Superior temporal gyrus (tissue), 1 donor: ENCODE results near the gene MAPK8IP3.
"Not testable (repeated sequence)": the region's sequence is repeated elsewhere in the genome, so short reads cannot be mapped to it uniquely, and the experiment has no call there.

Experiments
- DNase-seq: peaks from one replicate; pipeline ENCODE4 v3.0.0-alpha.2; 2016; ENCODE audit errors: extremely low spot score

The MAPK8IP3 gene

DNA sequence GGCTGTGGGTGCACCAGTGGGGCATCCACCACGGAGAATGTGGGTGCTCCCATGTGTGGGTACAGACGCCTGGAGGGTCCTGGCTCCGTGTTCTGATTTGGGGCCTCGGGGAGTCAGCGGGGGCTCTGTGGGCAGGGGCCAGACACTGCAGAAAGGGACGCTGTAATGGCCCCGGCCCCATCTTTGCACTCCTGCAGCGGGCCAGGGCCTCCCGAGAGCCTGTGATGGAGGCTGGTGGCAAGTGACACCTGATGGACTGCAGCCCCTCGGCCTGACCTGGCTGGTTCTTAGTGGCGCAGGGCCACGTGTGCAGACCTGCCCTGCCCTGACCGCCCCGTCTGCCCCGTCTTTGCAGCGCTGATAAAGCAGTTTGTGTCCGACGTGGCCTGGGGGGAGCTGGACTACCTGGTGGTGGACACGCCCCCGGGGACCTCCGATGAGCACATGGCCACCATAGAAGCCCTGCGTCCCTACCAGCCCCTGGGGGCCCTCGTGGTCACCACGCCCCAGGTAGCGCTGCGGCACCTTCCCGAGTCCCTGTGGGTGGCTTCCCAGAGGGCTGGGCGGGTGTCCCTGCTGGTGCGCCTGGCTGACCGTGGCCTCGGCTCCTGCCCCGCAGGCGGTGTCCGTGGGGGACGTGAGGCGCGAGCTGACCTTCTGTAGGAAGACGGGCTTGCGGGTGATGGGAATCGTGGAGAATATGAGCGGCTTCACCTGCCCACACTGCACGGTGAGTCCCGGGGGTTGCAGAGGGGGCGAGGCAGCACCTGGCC, 81.5 kb downstream of the MAPK8IP3 start:
- DNase-seq, result no peak

DNA sequence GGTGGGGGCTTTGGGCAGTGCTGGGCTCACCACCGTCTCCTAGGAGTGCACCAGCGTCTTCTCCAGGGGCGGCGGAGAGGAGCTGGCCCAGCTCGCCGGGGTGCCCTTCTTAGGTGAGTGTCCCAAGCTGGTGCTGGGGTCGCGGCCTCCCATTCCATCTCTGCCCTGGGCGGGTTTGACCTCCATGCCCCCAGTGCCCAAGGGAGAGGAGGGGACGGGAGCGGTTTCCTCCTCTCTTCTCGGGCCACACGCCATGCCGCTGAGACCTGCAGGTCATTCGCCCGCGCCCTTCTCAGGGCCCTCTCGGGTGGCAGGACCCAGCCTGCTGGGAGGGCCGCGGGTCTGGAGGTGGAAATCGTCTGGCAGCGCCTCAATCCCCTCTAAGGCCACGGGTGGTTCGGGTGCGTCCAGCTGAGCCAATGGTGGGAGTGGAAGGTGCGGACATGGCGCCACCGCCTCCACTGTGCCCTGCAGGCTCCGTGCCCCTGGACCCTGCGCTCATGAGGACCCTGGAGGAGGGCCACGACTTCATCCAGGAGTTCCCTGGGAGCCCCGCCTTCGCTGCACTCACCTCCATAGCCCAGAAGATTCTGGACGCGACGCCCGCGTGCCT, 82.2 kb downstream of the MAPK8IP3 start:
- DNase-seq, result no peak

DNA sequence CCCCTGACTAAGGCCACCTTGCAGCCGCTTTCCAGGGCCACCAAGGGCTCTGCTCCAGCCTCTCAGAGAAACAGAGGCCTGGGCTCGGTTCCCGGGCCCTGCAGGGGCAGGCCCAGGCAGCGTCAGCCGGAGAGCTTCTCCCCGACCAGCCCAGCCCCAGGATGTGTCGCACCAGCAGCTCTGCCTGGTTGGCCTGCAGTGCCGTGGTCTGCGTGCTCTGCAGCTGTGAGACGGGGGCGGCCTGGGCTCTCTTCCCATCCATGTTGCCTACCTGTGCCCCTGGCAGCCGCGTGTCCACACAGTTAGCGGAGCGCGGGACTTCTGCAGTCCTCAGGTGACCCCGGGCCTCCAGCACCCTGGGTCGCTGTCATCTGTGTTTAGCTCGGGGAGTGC, 82.7 kb downstream of the MAPK8IP3 start:
- DNase-seq, result no peak

DNA sequence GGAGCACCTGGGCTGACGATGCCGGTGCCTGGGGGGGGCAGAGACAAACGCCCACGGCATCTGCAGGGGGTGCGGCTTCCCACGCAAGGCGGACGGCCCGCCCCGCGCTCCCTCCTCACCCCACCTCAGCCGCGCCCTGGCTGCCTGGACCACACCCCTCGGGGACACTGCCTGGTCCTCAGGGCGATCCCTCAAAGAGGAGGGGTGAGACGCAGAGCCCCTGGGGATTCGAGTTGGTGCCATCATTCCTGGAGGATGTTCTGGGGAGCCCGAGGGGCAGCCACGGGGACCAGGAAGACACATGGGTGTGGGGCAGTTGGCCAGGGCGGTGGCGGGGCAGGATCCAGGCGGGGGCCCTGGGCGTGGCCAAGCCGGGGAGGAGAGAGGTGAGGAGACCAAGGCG, 83.6 kb downstream of the MAPK8IP3 start:
- no peak for DNase-seq

DNA sequence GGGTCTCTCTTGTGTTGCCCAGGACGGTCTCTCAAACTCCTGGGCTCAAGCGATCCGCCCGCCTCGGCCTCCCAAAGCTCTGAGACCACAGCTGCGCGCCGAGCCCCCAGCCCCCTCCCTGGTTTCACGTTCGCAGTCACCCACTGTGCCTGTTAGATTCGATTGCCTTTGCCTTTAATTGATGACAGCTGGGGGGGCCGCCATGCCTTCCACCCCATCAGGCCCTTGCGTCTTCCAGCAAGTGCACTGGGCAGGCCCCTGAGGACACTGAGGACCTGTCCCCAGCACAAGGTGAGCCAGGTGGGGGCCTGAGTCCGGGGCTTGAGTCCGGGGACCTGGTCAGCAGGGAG, 84.2 kb downstream of the MAPK8IP3 start:
- DNase-seq, result no peak

DNA sequence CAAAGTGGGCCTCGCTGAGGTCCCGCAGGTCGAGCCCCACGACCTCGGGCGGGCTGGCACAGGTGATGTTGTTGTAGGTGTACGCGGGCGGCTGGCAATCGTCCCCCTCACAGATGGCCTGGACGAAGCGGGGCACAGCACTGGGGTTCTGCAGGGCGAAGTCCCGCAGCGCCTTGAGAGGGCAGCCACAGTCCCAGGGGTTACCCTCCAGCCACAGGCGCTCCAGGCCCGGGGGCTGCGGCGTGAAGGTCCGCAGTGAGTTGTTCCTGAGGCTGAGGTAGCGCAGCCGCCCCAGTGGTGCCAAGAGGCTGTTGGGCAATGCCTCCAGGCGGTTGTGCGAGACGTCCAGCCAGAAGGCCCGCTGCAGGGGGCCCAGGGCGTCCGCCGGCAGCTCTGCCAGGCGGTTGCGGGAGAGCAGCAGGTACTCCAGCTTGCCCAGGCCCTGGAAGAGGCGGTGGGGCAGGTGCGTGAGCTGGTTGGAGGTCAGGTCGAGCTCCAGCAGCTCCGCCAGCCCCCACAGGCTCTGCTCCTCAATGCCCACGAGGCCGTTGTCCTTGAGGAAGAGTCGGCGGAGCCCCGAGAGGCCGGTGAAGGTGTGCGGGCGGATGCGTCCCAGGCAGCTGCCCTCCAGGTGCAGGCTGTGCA, 84.7 kb downstream of the MAPK8IP3 start:
- DNase-seq, result no peak

DNA sequence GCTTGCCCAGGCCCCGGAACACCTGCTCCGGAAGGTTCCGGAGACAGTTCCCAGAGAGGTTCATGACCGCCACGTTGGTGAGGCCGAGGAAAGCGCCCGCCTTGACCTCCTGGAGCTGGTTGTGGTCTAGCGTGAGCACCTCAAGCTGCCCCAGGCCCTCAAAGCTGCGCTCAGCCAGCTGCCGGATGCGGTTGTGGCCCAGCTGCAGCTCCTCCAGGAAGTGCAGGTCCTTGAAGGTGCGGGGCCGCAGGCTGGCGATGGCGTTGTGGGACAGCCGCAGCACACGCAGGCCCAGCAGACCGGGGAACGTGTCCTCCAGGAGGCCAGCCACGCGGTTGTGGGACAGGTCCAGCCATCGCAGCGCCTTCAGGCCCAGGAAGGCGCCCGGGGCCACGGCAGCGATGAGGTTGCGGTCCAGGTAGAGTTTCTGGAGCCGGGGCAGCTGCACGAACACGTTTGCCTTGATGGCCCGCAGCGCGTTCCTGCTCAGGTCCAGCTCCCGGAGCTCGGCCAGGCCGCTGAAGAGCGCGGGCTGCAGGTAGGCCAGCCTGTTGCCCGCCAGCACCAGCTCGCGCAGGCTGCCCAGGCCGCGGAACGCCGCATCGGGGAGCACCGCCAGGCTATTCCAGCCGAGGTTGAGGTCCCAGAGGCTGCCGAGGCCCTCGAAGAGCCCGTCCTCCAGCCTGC, 85.4 kb downstream of the MAPK8IP3 start:
- no peak for DNase-seq

DNA sequence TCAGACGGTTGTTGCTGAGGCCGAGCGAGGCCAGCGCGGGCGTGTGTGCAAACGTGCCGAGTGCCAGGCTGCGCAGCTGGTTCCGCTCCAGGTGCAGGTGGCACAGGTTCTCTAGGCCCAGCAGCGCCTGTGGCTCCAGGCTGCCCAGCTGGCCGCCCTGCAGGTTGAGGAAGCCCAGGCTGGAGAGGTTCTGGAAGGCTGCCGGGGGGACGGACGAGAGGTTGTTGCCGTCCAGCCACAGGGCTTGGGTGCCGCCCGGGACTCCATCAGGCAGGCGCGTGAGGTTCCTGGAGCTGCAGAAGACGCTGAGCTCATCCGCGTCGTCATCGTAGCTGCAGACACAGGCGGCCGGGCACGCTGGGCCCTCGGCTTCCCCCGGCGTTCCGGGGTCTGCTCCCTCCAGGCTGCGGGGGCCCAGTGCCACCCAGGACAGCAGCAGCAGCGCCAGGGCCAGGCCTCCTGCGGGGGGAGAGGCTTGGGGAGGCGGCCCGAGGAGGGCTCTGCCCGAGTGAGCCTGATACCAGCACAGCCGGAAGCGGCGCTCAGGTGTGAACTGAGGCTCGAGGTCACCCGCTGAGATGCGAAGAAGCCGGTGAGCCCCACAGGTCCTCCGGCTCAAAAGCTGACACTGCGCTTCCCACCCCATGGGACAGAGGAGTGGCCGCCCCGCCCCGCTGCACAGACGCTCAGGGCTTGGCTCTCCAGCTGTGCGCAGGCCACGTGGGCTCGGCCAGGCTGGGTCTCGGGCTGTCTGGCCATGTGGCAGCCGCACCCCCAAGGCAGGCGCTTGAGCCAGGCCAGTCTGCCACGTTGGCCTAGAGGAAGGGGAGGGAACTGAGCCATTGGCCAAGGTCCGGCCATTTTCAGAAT, 86.2 kb downstream of the MAPK8IP3 start:
- no peak for DNase-seq

DNA sequence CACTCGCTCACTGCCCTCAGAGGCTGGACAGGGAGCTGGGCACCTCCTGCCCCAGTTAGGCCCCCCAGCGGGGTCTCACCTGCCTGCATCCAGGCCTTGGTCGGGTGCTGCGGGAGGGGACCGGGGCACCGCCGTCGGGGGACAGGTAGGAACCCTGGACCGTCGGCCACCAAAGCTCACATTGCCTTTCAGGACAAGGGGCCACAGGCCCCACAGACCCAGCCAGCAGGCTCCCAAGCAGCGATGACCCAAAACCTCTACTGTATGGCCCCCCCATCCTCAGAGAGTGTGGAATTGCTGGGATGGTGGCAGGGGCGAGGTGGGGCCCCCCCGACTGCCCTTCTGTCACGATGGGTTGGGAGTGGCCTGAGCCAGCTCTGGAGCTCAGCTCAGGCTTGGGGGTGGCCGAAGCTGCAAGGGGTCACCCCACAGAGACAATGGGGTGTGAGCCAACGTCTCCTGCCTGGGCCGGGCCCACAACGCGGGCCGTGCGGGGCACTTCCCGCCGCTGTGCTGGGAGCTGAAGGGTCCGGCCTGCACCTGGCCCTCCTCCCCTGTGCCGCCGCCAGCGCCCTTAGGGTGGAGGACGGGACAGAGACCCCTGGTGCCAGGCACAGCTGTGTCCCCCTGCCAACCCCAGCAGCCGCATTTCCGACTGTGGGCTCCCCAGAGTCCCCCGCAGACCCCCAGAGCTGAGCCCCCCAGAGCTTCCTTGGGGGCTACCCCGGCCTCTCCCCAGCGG, 87.0 kb downstream of the MAPK8IP3 start:
- no peak for DNase-seq

DNA sequence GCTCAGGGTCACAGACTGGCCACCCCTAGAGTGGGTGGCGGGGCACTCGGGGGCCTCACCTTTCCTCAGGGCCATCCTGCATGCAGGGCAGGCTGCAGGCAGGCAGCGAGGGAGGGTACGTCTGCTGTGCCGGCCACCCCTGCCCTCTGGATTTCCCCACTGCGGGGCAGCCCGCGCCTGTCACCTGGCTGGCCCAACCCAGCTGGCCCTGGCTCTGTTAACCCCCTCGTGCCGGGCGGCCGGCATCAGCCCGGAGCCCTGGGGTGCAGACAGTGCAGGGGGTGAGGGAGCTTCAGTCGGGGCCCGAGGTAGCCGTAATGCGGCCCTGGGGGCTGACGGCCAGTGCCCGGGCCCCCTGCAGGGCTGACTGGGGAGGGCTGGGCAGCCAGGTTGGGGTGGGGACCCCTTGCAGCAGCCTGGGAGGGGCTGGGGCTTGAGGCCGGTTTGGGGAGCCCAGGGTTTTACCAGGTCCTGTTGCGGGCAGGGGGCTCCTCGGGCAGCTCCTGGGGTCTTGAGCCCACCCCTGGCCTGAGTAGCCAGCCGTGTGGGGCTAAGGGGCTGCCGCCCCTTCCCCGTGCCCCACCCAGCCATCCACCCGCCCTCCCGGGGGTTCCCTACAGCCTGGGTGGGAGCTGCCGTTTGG, 87.7 kb downstream of the MAPK8IP3 start, which contains the start of gene IGFALS:
TSS of gene IGFALS (minus strand) at position 128 of the 643 bp plus-strand sequence. CDS start at position 75, 53 bp downstream.
- DNase-seq, result no peak

DNA sequence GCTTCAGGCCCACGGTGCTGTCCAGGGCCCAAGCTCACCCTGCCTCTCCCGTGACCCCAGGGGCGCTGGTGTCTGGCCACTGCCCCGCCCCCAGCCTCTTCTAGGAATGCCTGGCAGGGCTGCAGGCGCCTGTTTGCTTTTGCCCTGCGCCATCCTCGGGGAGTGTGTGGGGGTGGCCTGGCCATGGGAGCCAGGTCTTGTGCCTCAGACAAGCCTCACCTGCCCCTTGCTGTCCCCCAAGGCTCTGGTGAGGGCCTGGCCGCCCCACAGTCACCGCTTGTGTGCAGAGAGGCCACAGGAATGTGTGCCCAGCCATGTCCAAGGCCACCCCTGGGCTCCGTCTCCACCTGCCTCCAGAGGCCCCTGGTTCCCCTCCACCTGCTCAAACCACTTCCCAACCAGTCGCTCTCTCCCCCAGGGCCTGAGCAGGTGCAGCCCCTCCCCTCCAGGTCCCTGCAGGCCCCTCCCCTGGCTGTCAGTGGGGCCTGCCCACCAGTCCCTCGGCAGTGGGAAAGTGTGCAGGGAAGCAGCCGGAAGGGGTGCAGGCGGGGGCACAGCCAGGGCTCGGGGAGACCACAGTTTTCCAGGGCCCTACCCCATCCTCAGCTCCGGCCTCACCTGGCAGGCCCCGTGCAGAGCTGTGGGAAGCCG, 88.4 kb downstream of the MAPK8IP3 start:
- DNase-seq, result no peak

DNA sequence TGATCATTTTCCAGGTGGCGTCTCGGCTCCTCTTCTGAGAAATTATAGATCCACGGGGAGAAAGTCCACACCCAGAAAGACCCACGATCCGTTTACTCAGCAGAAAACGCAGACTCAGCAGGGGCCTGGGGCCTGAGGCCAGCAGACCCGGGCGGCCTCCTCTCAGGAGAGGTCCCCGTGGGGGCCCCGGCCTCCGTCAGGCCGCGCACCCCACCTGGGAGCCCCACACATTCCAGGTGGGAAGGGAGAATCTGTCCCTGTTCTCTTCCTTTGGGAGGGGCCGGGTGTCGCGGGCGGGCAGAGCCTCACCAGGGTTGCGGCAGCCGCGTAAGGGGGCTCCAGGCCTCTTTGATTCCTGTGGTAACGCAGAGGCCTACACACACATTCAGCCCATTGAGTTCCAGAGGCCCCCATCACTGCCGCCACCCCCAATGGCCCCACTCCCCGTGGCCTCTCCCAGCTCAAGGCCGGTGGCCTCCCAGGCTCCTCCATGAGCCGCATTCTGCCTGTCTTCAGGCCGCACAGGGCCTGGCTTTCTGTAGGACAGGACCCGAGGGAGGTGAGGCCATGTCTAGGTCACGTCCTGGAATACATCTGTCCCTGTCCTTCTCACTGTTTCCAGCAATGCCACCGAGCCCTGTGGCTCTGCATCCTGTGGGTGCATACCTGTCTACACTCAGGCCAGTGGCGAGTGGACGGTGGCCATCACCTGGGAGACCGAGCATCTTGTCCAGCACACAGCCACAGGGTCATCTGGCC, 89.1 kb downstream of the MAPK8IP3 start:
- no peak for DNase-seq

DNA sequence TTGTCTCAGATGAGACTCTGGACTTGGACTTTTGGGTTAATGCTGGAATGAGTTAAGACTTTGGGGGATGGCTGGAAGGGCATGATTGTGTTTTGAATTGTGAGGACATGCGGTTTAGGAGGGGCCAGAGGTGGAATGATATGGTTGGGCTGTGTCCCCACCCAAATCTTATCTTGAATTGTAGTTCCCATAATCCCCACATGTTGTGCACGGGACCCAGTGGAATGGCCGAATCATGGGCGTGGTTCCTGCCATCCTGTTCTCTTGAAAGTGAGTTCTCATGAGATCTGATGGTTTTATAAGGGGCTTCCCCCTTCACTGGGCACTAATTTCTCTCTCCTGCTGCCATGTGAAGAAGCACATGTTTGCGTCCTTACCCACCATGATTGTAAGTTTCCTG, 93.3 kb downstream of the MAPK8IP3 start:
- not testable (repeated sequence) for DNase-seq

DNA sequence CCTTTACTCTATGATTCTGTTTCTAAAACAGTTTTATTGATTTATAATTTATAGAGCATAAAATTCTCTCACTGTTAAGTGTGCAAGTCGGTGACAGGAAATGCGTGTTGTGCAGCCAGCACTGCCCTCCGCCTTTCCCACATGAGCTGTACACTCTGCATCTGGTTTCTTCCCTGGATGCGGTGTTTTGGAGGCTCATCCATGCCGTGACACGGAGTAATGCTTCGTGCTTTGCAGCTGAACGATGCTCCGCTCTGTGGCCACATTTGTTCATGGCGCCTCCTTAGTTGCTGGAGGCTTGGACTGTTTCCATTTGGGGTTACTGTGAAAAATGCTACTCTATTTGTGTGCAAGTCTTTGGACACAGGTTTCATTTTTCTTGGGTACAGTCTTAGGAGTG, 94.7 kb downstream of the MAPK8IP3 start:
- DNase-seq, result no peak

DNA sequence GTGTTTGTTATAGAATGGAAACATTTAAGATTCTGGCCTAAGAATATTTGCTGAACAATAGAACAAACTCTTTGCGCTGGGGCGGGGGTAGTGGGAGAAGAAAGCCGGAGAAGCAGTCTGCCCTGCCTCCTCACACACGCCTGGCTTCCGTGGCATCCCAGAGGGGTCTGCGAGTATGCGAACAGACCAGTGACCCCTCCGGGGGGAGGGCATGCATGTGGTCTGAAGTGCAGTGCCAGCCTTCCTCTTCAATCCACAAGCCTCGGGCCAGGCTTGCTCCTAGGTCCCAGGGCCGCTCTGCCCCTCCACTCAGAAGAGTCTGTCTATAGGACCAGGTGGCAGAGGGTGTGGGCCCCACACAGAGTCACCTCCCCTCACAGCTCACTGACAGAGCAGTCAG, 101.6 kb downstream of the MAPK8IP3 start:
- DNase-seq, result no peak

DNA sequence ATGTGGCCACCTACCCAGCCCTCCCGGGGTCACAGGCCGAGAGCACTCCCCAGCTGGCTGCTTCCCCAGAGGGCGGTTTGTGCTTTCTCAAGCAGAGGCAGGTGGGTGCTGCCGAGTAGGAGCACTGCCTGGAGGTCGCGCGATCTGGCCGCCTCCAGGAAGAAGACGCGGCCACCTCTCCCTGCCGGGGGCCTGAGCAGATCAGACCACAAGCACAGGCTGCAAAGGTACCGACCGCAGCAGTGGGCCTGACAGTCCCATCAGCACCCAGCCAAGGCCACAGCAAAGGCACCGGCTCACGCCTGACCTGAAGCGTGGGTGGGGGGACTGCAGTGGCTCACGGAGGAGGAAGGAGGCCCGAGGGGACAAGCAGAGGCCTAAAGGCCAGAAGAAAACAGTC, 102.7 kb downstream of the MAPK8IP3 start:
- no peak for DNase-seq

DNA sequence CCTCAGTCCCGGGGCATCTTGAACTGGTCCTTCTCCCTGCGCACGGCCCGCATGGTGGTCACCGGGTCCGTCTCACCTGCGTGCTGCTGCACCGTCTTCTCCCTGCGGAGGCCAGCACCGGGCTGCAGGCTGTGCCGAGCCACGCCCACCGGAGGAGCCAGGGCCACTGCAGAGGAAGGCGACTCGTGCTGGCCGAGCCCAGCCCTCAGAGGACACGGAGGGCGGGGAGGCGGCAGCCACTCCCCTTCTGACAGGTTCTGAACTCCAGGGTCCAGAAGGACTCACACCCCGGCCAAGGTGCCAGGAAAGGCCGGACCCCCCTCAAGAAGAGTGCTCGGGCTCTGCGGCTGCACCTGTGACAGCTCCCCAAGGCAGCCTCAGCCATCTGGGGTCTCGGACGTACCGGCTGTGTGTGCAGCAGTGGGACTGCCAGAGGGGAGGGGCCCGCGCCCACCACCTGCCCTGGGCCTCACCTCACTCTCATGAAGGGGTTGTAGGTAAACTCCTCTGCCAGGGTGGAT, 103.3 kb downstream of the MAPK8IP3 start:
- no peak for DNase-seq

DNA sequence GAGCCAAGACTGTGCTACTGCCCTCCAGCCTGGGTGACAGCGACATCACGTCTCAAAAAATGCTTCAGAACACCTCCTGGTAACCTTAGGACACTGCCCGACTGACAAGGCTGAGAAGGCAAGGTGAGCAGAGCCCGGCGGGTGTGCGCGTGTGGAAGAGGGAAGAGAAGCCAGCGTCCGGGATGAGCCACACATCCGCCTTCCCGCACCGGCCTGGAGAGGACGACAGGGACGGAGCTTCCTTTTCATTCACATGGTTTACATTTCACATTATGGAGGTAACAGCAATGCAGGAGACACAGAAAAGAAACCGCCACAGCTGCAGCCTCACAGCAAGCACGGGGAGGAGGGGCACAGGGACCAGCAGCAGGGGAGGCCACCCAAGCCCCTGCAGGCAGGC, 104.1 kb downstream of the MAPK8IP3 start:
- no peak for DNase-seq

DNA sequence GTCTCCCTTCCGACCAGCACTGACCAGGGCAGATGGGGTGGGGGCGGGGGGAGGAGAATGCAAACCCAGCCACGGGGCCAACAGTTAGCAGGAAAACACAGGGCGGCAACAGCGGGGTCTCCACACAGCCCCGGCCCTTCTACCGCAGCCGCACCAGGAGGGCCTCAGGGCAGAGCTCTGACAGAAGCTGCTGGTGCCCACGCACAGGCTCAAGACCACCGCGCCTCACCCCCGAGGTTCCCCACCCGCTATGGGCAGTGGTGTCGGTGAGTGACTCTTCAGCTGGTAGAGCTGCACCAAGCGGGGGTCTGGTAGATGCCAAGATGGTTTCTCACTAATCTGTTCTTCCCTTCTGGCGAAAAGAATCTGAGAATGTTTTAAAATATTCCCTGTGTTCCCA, 104.5 kb downstream of the MAPK8IP3 start:
- DNase-seq, result no peak
